GM19023 (cell line): ENCODE results near the gene KLF9.

Source experiments
- ATAC-seq: cut with Tn5 transposase; IDR thresholded peaks from one replicate; pipeline ENCODE4 v1.9.1; 2021; ENCODE audit warnings: mild to moderate bottlenecking, moderate library complexity; ENCODE audit not compliant: unreplicated experiment

The KLF9 gene

GRCh38 chr9:70367305-70367930 lies 47.0 kb downstream of the KLF9 start:
- no peak for ATAC-seq

DNA sequence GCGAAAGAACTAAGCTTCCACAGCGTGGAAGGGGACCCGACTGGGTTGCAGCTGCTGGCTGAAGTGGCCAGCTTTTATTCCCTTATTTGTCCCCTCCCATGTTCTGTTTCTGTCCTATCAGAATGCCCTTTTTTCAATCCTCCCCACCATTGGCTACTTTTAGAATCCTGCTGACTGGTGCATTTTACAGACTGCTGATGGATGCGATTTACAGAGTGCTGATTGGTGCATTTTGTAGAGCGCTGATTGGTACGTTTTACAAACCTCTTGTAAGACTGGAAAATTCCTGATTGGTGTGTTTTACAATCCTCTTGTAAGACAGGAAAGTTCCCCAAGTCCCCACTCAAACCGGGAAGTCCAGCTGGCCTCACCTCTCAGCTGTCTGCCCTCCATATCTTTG lies 50.7 kb downstream of the KLF9 start:
- ATAC-seq: no peak

DNA sequence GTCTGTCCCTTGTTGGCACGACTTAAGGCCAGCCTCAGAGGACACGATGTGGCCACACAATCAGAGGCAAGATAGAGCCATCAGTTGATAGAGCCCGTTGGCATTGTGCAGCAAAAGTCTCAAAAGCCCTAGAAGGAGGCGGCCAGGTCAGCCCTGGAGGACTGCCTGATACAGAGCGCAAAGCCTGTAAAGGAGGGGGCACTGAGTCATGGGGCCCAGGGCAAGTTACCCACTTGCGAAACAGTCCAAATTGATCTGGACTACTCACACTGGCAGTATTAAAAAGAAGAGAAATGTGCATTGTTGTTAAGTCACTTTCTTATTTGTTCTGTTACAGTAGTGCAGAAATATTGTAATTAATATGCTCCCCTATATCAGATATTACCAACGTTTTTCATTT lies 51.5 kb downstream of the KLF9 start:
- no peak for ATAC-seq

DNA sequence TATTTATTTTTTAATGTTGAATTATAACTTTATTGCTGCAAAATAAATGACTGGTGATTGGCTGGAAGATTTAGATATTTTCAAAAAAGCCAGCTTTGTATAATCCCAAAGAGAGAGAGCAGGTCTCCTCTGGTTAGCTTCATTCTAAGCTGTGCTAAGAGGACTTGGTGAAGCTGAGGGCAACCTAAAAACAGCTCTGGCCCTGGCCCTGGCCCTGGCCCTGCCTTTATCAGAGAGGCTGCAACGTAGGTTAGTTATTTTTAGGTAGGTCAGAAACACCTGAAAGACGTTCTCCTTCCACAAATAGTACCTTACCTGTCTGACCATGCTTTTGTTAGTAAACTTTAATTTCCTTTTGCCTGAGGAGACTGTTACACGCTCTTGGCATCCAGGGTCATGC lies 58.7 kb downstream of the KLF9 start:
- no peak for ATAC-seq

- ATAC-seq: no peak
Measured at GRCh38 chr9:70352802-70353201, 61.7 kb downstream of the KLF9 start.

- no peak for ATAC-seq
Measured at GRCh38 chr9:70352356-70352755, 62.1 kb downstream of the KLF9 start.

DNA sequence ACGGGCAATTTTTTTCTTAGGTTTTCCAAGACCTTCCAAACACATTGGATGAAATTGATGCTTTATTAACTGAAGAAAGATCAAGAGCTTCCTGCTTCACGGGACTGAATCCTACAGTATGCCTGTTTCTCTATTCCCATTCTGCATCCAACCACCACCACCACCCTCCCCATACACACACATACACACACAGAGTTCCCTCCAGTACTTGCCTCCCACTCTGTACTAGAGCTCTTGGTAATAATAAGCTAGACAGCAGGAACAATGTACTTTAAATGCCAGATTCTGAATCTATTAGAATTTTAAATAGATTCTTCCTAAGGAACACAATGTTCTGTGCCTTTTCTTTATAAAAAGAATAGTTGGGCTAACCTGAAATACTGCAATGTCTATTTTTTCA lies 67.4 kb downstream of the KLF9 start:
- no peak for ATAC-seq

GRCh38 chr9:70340572-70340971 lies 73.9 kb downstream of the KLF9 start:
- ATAC-seq: no peak
